ENCODE measurements around the gene PRND. TPM values are rescaled to one million over a fixed set of nuclear protein-coding genes. Genes with fewer than 3 reads are reported as not detected.
A peak's percentile ranks its signal among the peaks of the same experiment; 100 is the strongest.

Gene PRND
- total and polyA plus RNA-seq, 2 donors (not counting 1 experiment from before 2014, with no cell fraction given): 0.03 TPM; not detected in 1

- H3K27me3 Mint-ChIP-seq: no peaks in the 10 kb centered on the region
- Histone ChIP-seq H3K9me3 (ENCODE audit: control extremely low read depth in 1 of 3, control insufficient read depth in 2 of 3, insufficient read depth in 1 of 3, low read length in 2 of 3) (peaks cover 0 to 14% (median 5%) of the 10 kb centered on the region in 3 donors), H3K9ac (ENCODE audit: low read length) (no peak overlapping the region), H2AFZ (ENCODE audit: insufficient read depth, low read depth, low read length, poor library complexity, severe bottlenecking) (no peak overlapping the region), H3K4me2 (replicated peaks; ENCODE audit: low read depth, low read length, poor library complexity, severe bottlenecking) (peak overlapping the region; percentile 17), H3K79me2 (ENCODE audit: control insufficient read depth, insufficient read depth, low read length) (no peaks in the 10 kb centered on the region), H3K27ac (ENCODE audit: low read length in 2 of 2) (peak overlapping the region; percentile 42 to 72), H3K36me3 (replicated peaks in 1 of 2; ENCODE audit: control extremely low read depth in 1 of 2, control insufficient read depth in 1 of 2, extremely low read depth in 1 of 2, insufficient read depth in 2 of 2, low read length in 1 of 2) (no peaks in the 10 kb centered on the region), H3K27me3 (replicated peaks in 1 of 4; ENCODE audit: control extremely low read depth in 1 of 4, control insufficient read depth in 3 of 4, insufficient read depth in 4 of 4, low read length in 3 of 4) (no peaks in the 10 kb centered on the region), H3K4me1 (ENCODE audit: control insufficient read depth in 2 of 2, insufficient read depth in 2 of 2, low read length in 2 of 2) (peaks cover 13 to 18% of the 10 kb centered on the region in 2 donors), H3K4me3 (ENCODE audit: control extremely low read depth in 1 of 5, extremely low read depth in 1 of 5, insufficient read depth in 1 of 5, low read depth in 2 of 5, low read length in 4 of 5) (no peak overlapping the region), H4K20me1 (ENCODE audit: control insufficient read depth, insufficient read depth, low read length, poor library complexity, severe bottlenecking) (no peaks in the 10 kb centered on the region)
- TF ChIP-seq, protein P1, sequence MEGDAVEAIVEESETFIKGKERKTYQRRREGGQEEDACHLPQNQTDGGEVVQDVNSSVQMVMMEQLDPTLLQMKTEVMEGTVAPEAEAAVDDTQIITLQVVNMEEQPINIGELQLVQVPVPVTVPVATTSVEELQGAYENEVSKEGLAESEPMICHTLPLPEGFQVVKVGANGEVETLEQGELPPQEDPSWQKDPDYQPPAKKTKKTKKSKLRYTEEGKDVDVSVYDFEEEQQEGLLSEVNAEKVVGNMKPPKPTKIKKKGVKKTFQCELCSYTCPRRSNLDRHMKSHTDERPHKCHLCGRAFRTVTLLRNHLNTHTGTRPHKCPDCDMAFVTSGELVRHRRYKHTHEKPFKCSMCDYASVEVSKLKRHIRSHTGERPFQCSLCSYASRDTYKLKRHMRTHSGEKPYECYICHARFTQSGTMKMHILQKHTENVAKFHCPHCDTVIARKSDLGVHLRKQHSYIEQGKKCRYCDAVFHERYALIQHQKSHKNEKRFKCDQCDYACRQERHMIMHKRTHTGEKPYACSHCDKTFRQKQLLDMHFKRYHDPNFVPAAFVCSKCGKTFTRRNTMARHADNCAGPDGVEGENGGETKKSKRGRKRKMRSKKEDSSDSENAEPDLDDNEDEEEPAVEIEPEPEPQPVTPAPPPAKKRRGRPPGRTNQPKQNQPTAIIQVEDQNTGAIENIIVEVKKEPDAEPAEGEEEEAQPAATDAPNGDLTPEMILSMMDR (IDR thresholded peaks at IDR 0.05): no peak
- TF ChIP-seq EZH2 (IDR thresholded peaks at IDR 0.05; ENCODE audit: borderline replicate concordance, insufficient read depth, low read depth, low read length, poor library complexity, severe bottlenecking): no peak
- ATAC-seq (ENCODE audit: low read depth) (peak; percentile 32), DNase-seq (no peak)
- 0% methylated on average over 1 of the region's 3 CpGs for WGBS (ENCODE audit: insufficient coverage)
- intact Hi-C loops (cut with micrococcal nuclease): no loop called here
- H3K4me3 Mint-ChIP-seq: peak overlapping the region; percentile 35
- ChIA-PET POLR2A (interaction anchor here (0.6 kb wide), 1 partner anchor 46 kb away, joined by 5 read pairs; no protein-coding TSS in a partner anchor), CTCF (interaction anchor here (1.1 to 1.8 kb wide), 3 partner anchors 183 to 334 kb away, joined by 5 to 6 read pairs (median 5); no protein-coding TSS in a partner anchor)
- H3K27ac Mint-ChIP-seq: peak overlapping the region; percentile 70
- peaks cover 26% of the 10 kb centered on the region for H3K4me1 Mint-ChIP-seq
- peaks cover 4% of the 10 kb centered on the region for H3K9me3 Mint-ChIP-seq (ENCODE audit: insufficient read depth)
Observed at GRCh38 chr20:4767084-4767483, 45.4 kb downstream of the PRND start.

- DNase-seq: no peak
- Histone ChIP-seq H4K20me1 (ENCODE audit: control insufficient read depth, insufficient read depth, low read length, poor library complexity, severe bottlenecking) (no peaks in the 10 kb centered on the region), H3K27me3 (replicated peaks in 1 of 4; ENCODE audit: control extremely low read depth in 1 of 4, control insufficient read depth in 3 of 4, insufficient read depth in 4 of 4, low read length in 3 of 4) (no peaks in the 10 kb centered on the region), H3K27ac (ENCODE audit: low read length in 2 of 2) (no peak overlapping the region), H2AFZ (ENCODE audit: insufficient read depth, low read depth, low read length, poor library complexity, severe bottlenecking) (no peak overlapping the region), H3K79me2 (ENCODE audit: control insufficient read depth, insufficient read depth, low read length) (no peaks in the 10 kb centered on the region), H3K4me2 (replicated peaks; ENCODE audit: low read depth, low read length, poor library complexity, severe bottlenecking) (no peak overlapping the region), H3K9me3 (ENCODE audit: control extremely low read depth in 1 of 3, control insufficient read depth in 2 of 3, insufficient read depth in 1 of 3, low read length in 2 of 3) (peaks cover 0 to 18% (median 5%) of the 10 kb centered on the region in 3 donors), H3K9ac (ENCODE audit: low read length) (no peak overlapping the region), H3K4me3 (ENCODE audit: control extremely low read depth in 1 of 5, extremely low read depth in 1 of 5, insufficient read depth in 1 of 5, low read depth in 2 of 5, low read length in 4 of 5) (no peak overlapping the region), H3K36me3 (replicated peaks in 1 of 2; ENCODE audit: control extremely low read depth in 1 of 2, control insufficient read depth in 1 of 2, extremely low read depth in 1 of 2, insufficient read depth in 2 of 2, low read length in 1 of 2) (no peaks in the 10 kb centered on the region), H3K4me1 (ENCODE audit: control insufficient read depth in 2 of 2, insufficient read depth in 2 of 2, low read length in 2 of 2) (peaks cover 13 to 14% of the 10 kb centered on the region in 2 donors)
- Mint-ChIP-seq H3K9me3 (ENCODE audit: insufficient read depth) (peaks cover 6% of the 10 kb centered on the region), H3K4me1 (peaks cover 19% of the 10 kb centered on the region), H3K27ac (no peak overlapping the region), H3K27me3 (no peaks in the 10 kb centered on the region), H3K4me3 (no peak overlapping the region)
- TF ChIP-seq, protein P1 (IDR thresholded peaks at IDR 0.05): no peak
- TF ChIP-seq EZH2 (IDR thresholded peaks at IDR 0.05; ENCODE audit: borderline replicate concordance, insufficient read depth, low read depth, low read length, poor library complexity, severe bottlenecking): no peak
- no peak for ATAC-seq (ENCODE audit: low read depth)
- intact Hi-C loops (cut with micrococcal nuclease): no loop called here
- ChIA-PET CTCF (interaction anchor here (0.5 to 0.9 kb wide), 2 partner anchors 45 to 200 kb away, joined by 5 read pairs; no protein-coding TSS in a partner anchor), POLR2A (no interaction called here)
- 91% methylated on average over 2 of the region's 2 CpGs for WGBS (ENCODE audit: insufficient coverage)
Observed at GRCh38 chr20:4769328-4769727, 47.6 kb downstream of the PRND start.
